GM19239 (cell line): ENCODE results near the gene CDIP1.

Experiments used
- DNase-seq: peaks from one replicate; pipeline ENCODE4 v3.0.0; 2011; ENCODE audit warnings: low spot score; ENCODE audit not compliant: insufficient read length
- FAIRE-seq: peaks from 2 replicates; lab custom pipeline; 2011; peaks lifted over from hg19 to GRCh38; lab: Jason Lieb, UNC

Gene CDIP1

DNA sequence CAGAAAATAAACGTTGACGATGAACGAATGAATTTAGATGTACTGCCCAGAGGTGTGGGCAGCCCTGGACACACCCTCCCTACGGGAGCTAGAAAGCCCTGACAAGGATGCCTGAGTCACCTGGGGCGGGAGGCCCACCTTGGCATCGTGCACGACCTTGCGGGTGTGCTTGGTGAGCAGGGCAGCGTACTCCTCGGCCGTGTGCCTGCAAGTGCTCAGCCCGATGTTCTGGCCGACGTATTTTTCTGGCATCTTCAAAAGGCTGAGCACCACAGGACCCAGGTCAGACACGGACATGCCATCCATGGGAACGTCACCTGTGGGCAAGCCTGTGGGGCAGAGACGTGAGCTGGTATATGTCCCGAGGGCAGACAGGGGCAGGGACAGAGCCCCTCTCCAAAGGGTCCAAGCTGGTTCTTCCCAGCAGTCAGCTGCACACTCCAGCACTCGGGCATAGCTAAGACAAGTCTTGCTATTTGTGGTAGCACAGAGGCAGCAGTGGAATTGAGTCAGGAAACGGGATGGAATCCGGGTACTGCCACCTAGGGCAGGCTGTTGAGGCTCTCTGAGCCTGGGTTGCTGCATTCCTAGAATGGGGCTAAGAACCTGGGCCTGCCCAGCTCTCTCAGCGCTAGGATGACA lies 74.9 kb downstream of the CDIP1 start:
- no peak for DNase-seq
- FAIRE-seq: no peak

DNA sequence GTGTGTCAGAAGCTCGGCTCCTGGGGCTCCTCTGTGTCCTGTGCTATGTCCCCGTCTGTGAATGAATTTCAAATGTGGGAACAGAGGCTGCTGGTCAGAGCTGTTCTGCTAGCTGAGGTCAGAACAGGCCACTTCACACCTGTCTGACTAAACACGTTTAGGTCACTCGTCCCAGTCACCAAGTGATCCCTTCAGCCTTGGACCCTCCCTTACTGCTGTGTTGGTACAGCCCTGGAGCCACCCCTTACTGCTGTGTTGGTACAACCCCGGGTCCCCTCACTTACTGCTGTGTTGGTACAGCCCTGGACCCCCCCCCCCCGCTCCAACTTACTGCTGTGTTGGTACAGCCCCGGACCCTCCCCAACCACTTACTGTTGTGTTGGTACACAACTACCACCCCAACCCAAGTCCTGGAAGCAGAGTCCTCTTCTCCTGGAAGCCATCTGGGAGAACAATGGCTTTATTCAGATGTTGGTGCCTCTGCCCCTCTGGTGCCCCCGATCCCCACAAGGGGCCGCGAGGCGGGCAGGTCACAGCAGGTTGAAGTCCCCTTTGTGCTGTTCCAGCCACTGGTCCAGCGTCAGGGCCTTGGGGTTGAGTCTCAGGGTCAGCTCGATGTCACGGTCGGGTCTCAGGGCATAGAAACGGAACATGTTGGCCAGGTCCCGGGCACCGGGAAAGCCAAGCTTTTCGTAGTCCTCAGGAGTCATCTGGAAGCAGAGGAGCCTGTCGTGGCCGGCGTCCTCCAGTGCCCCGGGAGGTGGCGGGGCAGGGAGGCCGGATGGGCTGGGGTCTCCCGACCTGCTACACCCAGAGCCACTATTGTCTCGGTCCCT lies 77.1 kb downstream of the CDIP1 start:
- FAIRE-seq (no peak), DNase-seq (no peak)

DNA sequence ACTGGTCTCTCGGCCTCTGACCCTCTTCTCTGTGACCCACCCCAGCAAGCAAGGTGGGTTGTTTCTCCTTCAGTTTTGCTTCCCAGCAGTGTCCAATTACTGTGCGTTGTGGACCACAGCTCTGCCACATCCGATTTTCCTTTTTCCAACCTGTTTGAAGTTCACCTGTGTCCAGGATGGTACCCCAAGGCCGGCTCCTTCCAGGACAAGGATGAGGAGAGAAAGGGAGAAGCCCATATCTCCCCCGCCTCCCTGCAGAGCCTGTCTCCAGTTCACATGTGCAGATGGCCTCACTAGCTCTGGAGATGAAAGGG lies 77.7 kb downstream of the CDIP1 start:
- FAIRE-seq: no peak
- no peak for DNase-seq
